Astrocyte of the spinal cord (primary cell): ENCODE results near the gene RUNDC3A.
A peak's percentile ranks its signal among the peaks of the same experiment; 100 is the strongest.

ENCODE experiments used
- DNase-seq: peaks from one replicate; pipeline ENCODE4 v3.0.0; 2011; ENCODE audit warnings: low read depth, low spot score
- H3K4me3 ChIP-seq: 2 replicates; pipeline ENCODE4 v1.5.1; 2011; ENCODE audit warnings: low read depth, mild to moderate bottlenecking, low read length, moderate library complexity
- in situ Hi-C: cut with HindIII; loops from 2 replicates; pipeline ENCODE4 v1.10.0; 2017; ENCODE audit warnings: low sequenced_read_pairs
- TF ChIP-seq, protein P1 (sequence below): IDR thresholded peaks from 2 replicates; pipeline ENCODE4 v1.5.1; 2012; ENCODE audit warnings: low read depth, mild to moderate bottlenecking, low read length, inconsistent platforms

RUNDC3A gene

DNA sequence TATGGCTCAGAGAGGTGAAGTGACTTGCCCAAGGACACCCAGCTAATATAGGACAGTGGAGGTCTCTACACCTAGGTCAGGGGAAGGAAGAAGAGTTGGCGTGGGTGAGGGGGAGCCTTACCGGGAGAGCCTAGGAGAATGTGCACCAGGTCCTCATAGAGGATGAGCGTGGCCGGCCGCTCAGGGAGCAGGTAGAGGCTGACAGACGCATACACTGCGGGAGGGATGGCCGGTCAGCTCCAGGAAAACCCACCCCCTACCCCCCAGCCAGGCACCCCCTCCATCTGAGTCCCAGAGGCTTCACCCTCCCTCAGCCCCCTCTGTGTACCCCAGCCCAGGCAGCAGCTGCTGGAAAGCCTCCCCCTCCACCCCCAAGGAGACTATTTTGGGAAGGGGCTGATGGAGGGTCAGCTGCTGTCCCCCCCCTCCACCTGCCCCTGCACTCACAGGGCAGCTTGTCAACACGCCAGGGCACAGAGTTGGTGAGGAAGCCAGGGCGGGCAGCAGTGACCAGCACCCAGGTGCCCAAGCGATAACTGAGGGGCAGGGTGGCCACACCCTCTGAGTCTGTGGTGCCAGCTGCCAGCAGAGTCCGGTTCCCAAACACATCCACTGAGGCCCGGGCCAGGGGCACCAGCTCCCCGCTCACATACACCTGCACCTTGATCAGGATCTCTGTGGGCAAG is 51.2 kb downstream of the RUNDC3A start:
- no peak overlapping the region for H3K4me3 ChIP-seq
- in situ Hi-C loops = no loop called here
- TF ChIP-seq, protein P1, sequence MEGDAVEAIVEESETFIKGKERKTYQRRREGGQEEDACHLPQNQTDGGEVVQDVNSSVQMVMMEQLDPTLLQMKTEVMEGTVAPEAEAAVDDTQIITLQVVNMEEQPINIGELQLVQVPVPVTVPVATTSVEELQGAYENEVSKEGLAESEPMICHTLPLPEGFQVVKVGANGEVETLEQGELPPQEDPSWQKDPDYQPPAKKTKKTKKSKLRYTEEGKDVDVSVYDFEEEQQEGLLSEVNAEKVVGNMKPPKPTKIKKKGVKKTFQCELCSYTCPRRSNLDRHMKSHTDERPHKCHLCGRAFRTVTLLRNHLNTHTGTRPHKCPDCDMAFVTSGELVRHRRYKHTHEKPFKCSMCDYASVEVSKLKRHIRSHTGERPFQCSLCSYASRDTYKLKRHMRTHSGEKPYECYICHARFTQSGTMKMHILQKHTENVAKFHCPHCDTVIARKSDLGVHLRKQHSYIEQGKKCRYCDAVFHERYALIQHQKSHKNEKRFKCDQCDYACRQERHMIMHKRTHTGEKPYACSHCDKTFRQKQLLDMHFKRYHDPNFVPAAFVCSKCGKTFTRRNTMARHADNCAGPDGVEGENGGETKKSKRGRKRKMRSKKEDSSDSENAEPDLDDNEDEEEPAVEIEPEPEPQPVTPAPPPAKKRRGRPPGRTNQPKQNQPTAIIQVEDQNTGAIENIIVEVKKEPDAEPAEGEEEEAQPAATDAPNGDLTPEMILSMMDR = no peak
- no peak for DNase-seq

DNA sequence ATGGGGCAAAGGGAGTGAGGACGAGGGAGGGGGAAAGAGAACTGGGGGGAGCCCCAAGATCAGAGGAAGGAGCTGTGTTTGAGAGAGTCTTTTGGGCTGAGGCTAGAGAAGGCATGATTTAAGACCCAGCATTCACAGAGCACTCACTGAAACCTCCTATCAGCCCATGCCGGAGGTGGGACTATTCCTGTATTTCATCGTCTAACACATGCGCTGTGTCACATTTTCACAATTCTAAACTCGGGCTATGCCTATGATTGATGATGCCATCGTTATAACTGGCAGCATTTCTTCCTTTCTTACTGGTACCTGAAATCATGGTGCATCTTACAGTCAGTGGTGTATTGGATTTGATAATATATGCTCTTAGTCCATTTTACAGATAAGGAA is 51.7 kb downstream of the RUNDC3A start:
- in situ Hi-C loops = no loop called here
- no peak overlapping the region for H3K4me3 ChIP-seq
- DNase-seq = no peak
- TF ChIP-seq, protein P1 = no peak

DNA sequence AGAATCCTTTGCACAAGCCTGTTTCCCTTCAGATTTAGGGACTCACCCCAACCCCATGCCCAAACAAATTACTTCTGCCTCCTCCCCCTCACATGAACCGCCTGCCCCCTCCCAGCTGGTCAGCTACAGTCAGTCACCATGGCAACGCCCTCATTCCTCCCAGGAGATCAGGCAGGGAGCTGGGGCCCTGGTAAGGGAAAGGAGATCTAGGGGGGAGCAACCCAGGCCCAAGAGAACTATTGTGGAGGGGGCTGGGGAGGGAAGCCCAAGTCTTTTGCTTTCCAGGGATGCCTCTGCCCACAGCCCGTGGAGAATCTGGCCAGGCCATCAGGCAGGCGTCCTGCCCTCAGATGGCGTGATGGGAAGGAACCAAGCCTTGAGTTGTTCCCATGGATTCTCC is 52.4 kb downstream of the RUNDC3A start:
- peak; percentile 22 for DNase-seq
- TF ChIP-seq, protein P1 = no peak
- in situ Hi-C loops = no loop called here
- no peak overlapping the region for H3K4me3 ChIP-seq

DNA sequence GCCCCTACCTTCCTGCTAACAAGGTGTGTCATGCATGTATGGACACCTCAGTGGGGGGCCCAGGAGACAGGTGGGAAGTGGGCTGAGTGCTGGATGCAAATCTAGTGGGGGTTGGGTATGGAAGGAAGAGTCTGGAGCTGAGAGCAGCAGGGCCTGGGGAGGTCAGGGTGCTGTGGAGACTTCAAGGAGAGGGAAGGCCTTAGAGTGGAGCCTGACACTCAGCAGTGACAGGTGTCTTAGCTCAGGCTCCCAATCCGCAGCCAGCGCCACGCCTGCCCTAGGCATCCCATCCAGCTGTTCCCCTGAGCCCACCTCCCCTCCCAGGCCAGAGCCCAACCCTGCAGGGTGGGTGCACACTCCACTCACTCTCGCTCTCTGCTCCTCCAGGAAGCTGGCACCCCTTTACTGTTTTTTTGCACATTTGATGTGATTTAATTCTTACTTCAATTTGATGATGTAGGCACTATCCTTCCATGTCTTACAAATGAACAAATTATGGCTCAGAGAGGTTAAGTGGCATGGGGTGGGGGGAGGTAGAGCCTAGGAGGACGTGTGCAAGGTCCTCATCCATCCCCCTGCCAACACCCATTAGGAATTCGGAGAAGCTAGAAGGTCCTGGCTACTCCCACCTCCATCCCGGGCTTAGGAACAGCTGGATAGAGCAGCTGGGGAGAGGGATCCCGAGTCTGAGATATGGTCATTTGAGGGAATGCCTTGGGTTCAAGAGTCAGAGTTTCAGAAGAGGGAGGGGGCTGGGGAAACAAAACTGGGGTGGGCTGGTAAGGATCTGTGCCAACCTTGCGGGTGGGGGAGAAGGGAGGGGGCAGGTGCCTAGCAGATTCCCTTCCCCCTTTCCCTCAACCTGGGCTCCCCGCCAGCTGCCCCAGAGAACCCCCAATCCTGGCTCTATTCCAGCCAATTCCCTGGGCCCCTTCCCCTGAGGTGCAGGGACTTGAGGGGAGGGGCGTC is 53.2 kb downstream of the RUNDC3A start:
- DNase-seq = no peak
- TF ChIP-seq, protein P1 = no peak
- in situ Hi-C loops = no loop called here
- H3K4me3 ChIP-seq = peak overlapping the region; percentile 7

DNA sequence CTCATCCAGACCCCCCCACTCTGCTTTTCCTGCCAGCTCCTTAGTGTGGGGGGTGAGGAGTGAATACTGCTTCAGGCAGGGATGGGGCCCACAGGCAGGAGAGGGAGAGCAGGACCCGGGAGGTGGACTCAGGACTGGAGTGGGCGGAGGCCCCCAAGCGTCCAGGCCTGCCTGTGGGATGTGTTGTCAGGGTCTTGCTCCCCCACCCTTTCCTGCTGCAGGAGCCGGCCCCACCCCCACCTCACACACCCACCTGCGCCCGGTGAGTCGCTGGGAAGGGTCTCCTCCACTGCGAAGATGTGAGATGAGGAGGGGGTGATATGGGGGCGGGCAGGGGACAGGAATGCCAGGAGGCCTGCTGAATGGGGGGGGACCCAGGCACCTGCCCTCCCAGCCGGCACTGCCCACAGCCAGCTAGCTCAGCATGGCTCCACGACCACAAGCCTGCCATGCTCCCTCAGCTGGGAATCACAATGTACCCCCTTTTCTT is 54.1 kb downstream of the RUNDC3A start:
- TF ChIP-seq, protein P1 = no peak
- peak overlapping the region; percentile 61 for H3K4me3 ChIP-seq
- in situ Hi-C loops = no loop called here
- no peak for DNase-seq

DNA sequence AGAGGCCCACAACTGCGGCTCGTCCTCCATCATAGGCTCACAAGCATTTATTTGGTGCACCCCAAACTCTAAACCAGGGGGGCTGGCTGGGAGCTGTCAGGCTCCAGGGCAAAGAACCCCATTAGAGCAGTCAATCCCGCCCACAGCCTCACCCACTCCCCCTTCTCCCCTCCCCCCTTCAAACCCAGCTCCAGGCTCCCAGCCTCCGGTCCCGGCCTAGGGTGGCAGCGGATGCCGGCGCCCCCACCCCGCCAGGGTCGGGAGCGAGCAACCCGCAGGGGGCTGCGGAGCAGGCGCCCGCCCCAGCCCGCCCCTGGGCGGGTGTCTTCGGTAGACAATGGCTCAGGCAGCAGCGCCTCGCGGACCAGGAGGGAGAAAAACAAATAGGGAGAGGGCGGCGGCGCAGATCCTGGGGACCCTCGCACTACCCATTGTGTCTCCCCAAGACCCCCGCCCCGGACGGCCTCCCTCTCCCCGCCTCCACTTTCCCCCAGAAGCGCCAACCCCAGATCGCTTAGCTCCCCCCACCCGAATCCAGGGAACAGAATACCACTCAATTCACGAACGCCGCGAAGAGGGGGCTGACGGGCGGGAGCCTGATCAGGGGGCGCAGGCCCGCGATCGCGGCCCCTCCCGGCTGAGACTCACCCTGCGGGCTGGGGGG is 54.7 kb downstream of the RUNDC3A start:
- TF ChIP-seq, protein P1 = no peak
- peak; percentile 14 for DNase-seq
- in situ Hi-C loops = no loop called here
- peak overlapping the region; percentile 61 for H3K4me3 ChIP-seq
